ENCODE results near the gene PATZ1.

Gene PATZ1

DNA sequence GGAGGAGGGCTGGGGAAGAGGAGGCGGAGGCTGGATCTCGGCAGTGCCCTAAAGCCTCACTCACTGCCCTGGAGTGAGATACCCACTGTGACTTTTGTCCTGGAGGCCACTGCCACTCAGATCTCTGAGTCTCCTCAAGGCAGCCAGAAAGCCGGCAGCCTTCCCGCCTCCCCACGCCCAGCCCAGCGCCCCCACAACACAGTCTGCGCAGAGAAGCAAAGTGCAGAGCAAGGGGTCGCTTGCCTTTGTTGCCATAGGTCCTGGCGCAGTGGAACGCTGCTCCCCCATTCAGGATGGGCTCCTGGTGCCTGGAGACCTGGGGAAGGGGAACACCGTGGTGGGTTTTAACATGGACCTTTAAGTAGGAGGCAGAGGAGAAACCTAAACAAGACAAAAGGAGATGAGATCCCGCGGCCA is 17.6 kb downstream of the PATZ1 start:
- H3K36me3 ChIP-seq (ENCODE audit: low read depth), result peaks cover 51% of the 10 kb centered on the region
- H3K27me3 ChIP-seq (ENCODE audit: insufficient read depth, poor library complexity, severe bottlenecking), result no peaks in the 10 kb centered on the region
- TF ChIP-seq, protein P1, sequence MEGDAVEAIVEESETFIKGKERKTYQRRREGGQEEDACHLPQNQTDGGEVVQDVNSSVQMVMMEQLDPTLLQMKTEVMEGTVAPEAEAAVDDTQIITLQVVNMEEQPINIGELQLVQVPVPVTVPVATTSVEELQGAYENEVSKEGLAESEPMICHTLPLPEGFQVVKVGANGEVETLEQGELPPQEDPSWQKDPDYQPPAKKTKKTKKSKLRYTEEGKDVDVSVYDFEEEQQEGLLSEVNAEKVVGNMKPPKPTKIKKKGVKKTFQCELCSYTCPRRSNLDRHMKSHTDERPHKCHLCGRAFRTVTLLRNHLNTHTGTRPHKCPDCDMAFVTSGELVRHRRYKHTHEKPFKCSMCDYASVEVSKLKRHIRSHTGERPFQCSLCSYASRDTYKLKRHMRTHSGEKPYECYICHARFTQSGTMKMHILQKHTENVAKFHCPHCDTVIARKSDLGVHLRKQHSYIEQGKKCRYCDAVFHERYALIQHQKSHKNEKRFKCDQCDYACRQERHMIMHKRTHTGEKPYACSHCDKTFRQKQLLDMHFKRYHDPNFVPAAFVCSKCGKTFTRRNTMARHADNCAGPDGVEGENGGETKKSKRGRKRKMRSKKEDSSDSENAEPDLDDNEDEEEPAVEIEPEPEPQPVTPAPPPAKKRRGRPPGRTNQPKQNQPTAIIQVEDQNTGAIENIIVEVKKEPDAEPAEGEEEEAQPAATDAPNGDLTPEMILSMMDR (IDR thresholded peaks at IDR 0.05; ENCODE audit: poor library complexity, severe bottlenecking), result no peak
- no peak for ATAC-seq (ENCODE audit: low read depth)
- H3K9me3 ChIP-seq (ENCODE audit: severe bottlenecking), result no peaks in the 10 kb centered on the region
- no peak overlapping the region for H3K4me3 ChIP-seq (ENCODE audit: severe bottlenecking)
- H3K27ac ChIP-seq (ENCODE audit: poor library complexity, severe bottlenecking), result peak overlapping the region; percentile 3
- no peak for DNase-seq (ENCODE audit: low spot score)
- H3K4me1 ChIP-seq (ENCODE audit: insufficient read depth, poor library complexity, severe bottlenecking), result peaks cover 3% of the 10 kb centered on the region

DNA sequence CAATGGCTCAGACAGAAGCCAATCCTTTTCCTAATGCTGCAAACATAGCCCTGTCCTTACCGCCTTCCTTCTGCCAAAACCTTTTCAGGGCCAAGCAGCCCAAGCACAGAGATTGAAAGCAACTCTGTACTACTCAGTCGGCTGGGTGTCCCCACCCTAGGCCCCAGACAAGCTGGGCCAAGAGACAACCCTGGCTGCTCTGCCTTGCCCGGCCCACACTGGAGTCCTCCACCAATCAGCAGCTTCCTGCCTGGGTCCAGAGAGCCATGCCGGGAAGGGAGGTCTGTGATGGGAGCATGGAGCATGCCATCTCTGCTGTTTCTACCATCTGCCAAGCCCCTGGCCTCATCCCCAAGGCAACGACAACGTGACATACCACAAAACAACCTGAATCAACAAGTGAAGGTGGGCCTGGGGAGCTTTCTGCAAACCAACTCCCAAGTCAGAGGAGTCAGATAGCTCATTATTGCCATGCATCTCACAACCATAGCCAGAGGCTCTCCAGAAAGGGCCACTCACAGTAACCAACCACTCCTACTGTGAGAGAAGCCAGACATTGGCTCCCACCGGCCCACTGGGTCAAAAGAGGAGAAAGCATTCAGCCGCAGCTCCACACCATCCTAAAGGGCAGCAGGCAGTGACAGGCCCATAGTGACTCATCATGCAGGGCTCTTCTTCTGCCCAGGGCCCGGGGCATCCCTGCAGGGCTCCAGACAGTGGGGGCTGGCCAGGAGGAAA is 18.2 kb downstream of the PATZ1 start:
- H3K27ac ChIP-seq (ENCODE audit: poor library complexity, severe bottlenecking), result peak overlapping the region; percentile 3
- no peaks in the 10 kb centered on the region for H3K27me3 ChIP-seq (ENCODE audit: insufficient read depth, poor library complexity, severe bottlenecking)
- no peak overlapping the region for H3K4me3 ChIP-seq (ENCODE audit: severe bottlenecking)
- DNase-seq (ENCODE audit: low spot score) (no peak), ATAC-seq (ENCODE audit: low read depth) (peak; percentile 65)
- H3K36me3 ChIP-seq (ENCODE audit: low read depth), result peaks cover 46% of the 10 kb centered on the region
- H3K9me3 ChIP-seq (ENCODE audit: severe bottlenecking), result no peaks in the 10 kb centered on the region
- H3K4me1 ChIP-seq (ENCODE audit: insufficient read depth, poor library complexity, severe bottlenecking), result peaks cover 3% of the 10 kb centered on the region
- TF ChIP-seq, protein P1 (IDR thresholded peaks at IDR 0.05; ENCODE audit: poor library complexity, severe bottlenecking), result no peak

DNA sequence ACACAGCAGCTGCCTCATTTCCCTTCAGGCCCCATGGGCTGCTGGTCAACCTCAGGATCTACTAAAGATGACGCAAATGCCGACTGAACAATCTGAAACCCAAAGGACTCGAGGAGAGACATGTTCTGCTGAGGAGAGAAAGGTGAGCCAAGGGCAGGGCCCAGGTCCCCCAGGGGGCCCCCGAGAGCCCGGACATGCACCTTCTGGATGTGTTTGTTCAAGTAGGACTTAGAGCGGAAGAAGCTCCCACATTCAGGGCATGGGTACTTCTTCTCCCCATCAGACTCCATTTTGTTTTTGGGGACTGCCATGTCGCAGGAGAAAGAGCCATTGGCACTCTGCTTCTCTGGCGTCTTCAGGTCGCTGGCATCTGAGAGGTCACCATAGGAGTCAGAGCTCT is 19.3 kb downstream of the PATZ1 start:
- DNase-seq (ENCODE audit: low spot score) (no peak), ATAC-seq (ENCODE audit: low read depth) (no peak)
- H3K27me3 ChIP-seq (ENCODE audit: insufficient read depth, poor library complexity, severe bottlenecking), result no peaks in the 10 kb centered on the region
- peaks cover 3% of the 10 kb centered on the region for H3K4me1 ChIP-seq (ENCODE audit: insufficient read depth, poor library complexity, severe bottlenecking)
- peaks cover 37% of the 10 kb centered on the region for H3K36me3 ChIP-seq (ENCODE audit: low read depth)
- TF ChIP-seq, protein P1 (IDR thresholded peaks at IDR 0.05; ENCODE audit: poor library complexity, severe bottlenecking), result no peak
- H3K27ac ChIP-seq (ENCODE audit: poor library complexity, severe bottlenecking), result no peak overlapping the region
- H3K4me3 ChIP-seq (ENCODE audit: severe bottlenecking), result no peak overlapping the region
- no peaks in the 10 kb centered on the region for H3K9me3 ChIP-seq (ENCODE audit: severe bottlenecking)

DNA sequence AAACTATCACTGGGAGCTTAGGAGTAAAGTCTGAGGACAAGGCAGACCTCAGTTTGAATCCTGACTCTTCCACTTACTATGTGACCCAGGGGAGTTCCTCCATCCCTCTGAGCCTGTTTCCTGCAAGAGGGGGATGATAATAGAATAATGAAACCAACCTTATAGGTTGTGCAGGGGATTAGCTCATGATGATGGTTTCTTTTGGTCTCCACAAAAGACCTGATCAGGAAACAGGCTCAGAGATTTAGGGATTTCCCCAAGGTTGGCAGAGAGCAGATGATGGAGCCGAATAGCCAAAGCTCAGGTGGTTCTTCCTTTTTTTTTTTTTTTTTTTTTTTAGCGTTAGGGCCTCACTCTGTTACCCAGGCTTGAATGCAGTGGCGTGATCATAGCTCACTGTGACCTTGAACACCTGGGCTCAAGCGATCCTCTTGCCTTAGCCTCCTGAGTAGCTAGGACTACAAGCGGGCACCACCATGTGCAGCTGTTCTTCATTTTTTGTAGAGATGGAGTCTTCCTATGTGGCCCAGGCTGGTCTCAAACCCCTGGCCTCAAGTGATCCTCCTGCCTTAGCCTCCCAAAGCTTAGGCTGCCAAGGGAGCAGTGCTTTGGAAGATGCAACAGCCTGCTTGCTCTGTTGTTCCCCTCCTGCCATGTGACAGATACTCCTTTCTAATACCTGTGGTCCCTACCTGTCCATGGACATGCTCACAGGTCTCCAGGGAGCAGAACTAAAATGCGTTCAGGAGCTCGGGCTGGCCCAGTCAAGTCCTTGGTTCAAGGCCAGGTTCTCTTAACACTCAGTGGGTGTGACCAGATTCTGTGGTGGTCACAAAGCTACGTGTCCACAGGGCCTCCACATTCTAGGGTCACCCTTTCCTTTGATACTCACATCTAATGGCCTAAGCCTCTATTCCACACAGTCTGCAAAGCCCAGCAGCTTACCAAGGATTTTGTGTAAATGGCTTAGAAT is 22.3 kb downstream of the PATZ1 start:
- H3K4me1 ChIP-seq (ENCODE audit: insufficient read depth, poor library complexity, severe bottlenecking), result no peaks in the 10 kb centered on the region
- DNase-seq (ENCODE audit: low spot score), result no peak
- TF ChIP-seq, protein P1 (IDR thresholded peaks at IDR 0.05; ENCODE audit: poor library complexity, severe bottlenecking), result no peak
- no peak for ATAC-seq (ENCODE audit: low read depth)
- H3K27ac ChIP-seq (ENCODE audit: poor library complexity, severe bottlenecking), result no peak overlapping the region
- no peaks in the 10 kb centered on the region for H3K9me3 ChIP-seq (ENCODE audit: severe bottlenecking)
- no peak overlapping the region for H3K4me3 ChIP-seq (ENCODE audit: severe bottlenecking)
- H3K36me3 ChIP-seq (ENCODE audit: low read depth), result peaks cover 17% of the 10 kb centered on the region
- H3K27me3 ChIP-seq (ENCODE audit: insufficient read depth, poor library complexity, severe bottlenecking), result no peaks in the 10 kb centered on the region
